NK-92 treated with Interleukin-12 subunit alpha and Interleukin-12 subunit beta, amount 100 ng/mL, for 24 hours (cell line): ENCODE data around the gene DBNDD2.

Experiments used
- DNase-seq: peaks from one replicate; lab custom pipeline; 2025; lab: John Stamatoyannopoulos, UW

Gene DBNDD2

DNA sequence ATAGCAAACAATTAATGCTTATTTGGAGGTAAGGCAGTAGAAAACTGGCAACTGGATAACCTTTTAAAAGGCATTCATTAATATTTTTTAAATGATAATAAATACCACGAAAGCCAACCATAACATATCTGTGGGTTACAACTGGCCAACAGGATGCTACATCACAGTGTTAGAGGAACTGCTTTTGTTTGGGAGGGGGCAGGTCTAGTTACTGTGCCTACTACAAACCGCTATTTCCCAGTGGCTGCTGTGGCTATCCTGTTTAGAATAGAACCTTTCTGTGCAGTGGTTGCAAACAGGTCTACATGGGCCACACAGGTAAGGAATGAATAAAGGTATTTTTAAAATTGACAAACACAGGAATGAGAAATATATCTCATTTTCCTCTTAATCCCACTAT is 8.8 kb downstream of the DBNDD2 start:
- DNase-seq, result no peak

DNA sequence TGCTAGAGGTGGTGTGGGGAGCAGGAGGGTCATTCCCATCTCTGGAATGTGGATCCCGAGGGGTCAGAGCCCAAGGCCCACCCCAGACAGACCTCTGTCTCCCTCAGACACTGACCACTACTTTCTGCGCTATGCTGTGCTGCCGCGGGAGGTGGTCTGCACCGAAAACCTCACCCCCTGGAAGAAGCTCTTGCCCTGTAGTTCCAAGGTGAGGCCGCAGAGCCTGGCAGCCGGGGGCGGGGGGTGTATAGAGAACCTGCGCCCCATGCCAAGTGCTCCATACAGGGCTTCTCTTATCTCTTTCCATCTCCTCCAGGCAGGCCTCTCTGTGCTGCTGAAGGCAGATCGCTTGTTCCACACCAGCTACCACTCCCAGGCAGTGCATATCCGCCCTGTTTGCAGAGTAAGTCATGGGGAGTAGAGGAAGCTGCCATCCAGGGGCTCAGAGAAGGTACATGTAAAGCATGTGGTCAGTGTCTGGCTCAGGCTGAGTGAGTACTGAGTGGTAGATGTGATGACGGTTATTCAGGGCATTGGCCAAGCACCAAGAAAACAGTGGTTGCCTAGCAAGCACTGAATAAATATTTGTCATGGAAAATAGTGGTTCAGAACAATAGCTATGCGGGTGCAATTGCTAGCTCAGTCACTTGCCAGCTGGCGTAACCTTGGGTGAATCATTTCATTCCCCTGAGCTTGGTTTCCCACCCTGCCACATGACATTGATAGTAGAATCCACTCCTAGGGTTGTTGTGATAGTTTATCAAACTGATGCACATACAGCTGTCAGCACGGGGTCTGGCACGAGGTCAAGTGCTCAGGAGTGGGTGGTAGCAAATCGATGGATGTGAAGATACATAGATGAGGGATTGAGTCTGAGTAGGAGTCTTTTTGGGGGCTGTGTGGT is 11.4 kb downstream of the DBNDD2 start:
- DNase-seq, result no peak

DNA sequence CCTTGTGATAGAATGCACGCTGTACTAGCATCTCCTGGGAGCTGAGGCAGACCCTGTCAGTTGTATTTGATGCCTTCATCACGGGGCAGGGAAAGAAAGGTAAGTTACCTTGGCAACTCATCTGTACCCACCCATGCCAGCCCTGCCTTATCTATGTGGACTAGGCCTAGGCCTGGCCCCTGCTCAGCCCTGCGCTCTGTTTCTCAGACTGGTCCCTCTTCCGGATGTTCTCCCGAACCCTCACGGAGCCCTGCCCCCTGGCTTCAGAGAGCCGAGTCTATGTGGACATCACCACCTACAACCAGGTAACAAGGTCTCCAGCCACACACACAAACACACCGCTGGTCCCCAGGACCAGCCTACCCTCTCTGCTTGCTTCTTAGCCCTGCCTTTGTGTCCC is 12.0 kb downstream of the DBNDD2 start:
- no peak for DNase-seq

DNA sequence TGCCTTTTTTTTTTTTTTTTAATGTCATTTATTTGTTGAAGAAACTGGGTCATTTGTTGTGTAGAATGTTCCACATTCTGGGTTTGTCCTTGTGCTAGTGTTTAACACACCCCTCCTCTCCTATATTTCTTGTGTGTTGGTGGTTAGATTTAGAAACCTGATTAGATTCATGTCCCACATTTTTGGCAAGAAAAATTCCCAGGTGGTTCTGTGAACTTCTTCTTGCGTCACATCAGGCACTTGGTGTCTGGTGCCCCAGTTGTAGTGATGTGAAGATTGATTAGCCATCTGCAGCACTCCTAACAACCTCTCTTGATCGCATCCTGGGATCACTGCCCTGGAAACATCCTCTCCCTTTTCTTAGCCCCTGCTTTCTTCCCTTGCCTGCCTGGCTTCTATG is 15.6 kb downstream of the DBNDD2 start:
- DNase-seq, result no peak

DNA sequence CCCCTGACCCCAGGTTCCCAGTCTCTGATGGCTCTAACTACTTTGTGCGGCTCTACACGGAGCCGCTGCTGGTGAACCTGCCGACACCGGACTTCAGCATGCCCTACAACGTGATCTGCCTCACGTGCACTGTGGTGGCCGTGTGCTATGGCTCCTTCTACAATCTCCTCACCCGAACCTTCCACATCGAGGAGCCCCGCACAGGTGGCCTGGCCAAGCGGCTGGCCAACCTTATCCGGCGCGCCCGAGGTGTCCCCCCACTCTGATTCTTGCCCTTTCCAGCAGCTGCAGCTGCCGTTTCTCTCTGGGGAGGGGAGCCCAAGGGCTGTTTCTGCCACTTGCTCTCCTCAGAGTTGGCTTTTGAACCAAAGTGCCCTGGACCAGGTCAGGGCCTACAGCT is 17.5 kb downstream of the DBNDD2 start:
- no peak for DNase-seq

DNA sequence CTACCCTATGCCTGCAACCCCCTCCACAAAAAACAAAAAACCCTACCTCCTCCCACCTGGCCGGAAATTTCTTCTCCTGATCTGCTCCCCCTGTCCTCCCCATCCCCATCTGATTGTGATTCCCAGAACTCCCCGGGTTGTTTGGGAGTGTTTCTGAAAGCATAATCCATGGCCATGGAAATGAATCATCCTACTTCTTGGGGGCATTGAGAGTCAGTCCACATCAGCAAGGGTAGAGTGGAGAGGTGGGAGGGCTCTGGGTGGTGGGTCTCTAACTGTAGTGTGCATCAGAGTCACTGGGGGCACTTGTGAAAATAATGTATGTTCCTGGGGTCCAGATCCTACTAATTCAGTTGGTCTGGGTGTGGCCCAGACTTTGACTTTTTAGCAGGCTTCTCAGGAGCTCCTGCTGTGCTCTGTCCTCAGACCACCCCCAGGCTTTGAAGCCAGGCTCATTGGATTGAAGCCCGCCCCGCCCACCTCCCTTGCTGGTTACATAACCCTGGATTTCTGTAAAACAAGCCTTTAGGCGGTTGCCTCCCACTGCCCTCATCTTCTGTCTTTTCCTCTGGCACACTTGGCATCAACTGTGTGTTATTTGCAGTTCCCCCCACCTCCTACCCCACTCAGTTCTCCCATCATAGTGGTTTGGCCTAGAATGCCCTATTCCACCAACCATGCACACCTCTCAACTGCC is 18.4 kb downstream of the DBNDD2 start:
- no peak for DNase-seq

DNA sequence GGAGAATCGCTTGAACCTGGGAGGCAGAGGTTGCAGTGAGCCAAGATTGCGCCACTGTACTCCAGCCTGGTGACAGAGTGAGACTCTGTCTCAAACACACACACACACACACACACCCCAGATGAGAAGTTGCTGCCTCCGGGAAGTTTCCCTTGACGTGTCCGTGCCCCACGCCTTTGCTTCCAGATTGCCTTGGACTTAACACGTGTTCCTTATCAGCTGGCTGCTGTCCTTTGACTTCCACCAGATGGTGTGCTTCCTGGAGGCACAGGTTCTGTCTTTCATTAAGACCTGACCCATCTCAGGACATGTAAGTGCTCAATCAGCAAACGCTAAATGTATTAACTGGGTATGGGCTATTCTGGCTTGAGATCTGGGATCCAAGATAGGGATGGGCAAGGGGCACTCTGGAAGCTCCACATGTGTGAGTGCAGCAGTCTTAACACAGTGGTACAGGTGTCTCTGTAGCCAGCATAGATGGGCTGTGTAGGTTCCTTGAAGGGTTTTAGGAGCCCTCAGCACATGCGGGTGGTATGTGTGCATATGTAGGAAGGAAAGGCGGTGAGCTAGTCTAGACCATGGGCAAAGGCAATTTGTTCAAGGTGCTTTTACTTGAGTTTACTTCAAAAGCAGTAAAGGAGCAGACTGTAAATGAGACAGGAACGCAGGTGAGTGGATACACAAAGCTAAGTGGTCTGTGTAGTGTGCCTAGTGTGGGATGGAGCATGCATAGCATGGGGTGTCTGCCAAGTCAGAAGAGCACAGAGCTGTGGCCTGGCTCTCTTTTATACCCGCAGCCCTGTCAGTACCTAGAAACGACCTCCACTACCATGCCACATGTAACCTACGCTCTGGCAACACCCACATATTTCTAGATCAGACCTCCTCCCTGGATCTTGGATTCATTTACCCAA is 19.4 kb downstream of the DBNDD2 start:
- DNase-seq, result no peak

DNA sequence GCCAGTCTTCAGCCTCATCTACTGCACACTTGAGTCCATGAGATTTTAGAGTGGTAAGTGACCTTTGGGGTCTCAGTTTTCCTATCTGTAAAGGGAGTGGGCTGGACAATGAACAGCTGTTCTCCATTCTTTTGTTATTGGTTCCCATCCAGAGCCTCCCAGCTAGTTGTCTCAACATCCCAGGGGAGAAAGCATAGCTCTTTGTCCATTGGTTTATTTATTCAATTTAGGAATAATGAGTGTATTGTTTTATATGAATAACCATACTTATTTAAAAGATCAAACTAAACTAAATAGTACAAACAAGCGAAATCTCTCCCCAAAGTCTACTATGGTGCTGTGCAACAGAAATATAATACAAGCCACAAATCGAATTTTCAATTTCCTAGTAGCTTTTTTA is 21.5 kb downstream of the DBNDD2 start:
- DNase-seq, result no peak

DNA sequence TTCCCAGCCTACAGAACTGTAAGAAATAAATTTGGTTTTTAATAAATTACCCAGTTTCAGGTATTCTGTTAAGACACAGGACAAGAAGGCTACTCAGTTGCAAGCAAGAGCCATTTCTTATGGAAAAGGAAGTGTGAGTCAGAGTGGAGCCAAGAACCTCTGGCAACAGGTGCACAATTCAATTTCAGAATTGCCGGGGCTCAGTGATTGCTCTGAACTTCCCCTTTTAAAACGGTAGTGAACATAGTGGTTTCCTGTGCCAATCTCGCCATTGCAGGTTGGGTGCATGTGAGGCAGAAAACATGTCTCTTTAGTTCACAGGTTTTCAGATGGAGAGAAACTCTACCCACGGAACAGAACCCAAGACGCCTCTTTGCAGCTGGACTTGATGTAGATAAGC is 24.2 kb downstream of the DBNDD2 start:
- DNase-seq, result no peak

DNA sequence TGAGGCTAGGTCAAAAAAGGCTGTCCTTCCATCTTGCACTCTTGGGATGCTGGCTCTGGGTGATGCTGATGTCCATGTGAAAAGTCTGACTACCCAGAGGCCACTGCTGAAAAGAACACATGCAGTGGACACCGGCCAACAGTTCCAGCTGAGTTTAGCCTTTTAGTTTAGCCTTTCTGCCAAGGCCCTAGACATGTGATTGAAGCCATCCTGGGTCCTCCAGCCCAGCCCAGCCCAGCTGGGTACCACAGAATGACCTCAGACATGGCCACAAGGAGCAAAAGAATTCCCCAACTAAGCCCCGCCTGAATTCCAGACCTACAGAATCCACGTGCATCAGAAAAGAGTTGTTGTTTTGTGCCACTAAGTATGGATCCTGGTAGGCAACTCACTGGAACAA is 25.2 kb downstream of the DBNDD2 start:
- no peak for DNase-seq

DNA sequence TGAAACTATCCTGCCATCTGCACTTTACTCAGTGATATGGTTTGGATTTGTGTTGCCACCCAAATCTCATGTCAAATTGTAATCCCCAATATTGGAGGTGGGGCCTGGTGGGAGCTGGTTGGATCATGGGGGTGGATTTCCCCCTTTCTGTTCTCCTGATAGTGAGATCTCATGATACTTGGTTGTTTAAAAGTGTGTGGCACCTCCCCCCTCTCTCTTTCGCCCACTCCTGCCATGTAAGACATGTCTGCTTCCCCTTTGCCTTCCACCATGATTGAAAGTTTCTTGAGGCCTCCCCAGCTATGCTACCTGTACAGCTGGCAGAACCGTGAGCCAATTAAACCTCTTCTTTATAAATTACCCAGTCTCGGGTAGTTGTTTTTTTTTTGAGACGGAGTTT is 25.9 kb downstream of the DBNDD2 start:
- DNase-seq, result no peak

DNA sequence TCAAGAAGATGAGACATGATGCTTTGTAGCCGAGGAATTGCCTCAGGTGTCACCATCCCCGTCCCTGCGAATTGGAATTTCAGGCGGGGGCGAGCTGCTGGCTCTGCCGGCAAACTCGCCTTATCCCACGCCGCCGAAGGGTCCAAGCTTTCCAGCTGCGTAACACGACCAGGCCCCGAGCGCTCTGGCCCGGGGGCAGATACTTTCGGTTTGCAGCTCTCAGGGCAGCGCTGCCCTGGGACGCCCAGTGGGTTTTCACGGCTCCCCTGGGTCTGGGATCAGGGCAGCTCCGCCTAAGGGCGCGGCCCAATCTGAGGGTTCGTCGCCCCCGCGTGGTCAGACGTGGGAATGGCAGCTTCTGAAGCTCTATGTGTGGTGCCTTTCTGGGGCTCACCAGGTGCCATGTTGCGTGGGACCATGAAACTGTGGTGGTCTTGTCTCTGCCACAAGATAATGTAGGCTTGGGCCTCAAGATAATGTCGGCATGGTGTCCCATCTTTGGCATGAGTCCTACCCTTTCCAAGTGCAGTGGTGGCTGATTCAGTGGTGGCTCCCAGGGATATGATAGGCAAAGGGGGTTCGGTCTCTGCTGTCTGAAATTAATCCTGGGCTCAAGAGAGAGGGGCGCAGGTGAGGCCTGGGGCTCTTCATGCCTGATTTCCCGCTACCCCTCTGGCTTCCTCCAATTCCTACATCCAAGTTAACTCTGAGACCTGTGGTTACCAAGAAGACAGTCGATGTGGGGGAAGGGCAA is 28.8 kb downstream of the DBNDD2 start:
- DNase-seq, result peak; percentile 76

DNA sequence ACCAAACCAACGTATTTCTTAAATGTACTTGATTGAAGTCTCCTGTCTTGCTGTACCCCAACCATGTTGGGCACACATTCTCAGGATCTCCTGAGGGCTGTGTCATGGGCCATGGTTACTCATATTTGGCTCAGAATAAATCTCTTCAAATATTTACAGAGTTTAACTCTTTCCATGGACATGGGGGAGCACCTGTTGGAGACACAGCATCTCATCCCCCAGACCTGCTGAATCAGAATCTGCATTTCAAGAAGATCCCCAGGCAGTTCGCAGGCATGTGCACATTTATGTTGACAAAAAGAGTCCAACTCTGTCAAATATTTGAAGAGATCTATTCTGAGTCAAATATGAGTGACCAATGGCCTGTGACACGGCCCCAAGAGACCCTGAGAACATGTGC is 32.3 kb downstream of the DBNDD2 start:
- DNase-seq, result no peak

DNA sequence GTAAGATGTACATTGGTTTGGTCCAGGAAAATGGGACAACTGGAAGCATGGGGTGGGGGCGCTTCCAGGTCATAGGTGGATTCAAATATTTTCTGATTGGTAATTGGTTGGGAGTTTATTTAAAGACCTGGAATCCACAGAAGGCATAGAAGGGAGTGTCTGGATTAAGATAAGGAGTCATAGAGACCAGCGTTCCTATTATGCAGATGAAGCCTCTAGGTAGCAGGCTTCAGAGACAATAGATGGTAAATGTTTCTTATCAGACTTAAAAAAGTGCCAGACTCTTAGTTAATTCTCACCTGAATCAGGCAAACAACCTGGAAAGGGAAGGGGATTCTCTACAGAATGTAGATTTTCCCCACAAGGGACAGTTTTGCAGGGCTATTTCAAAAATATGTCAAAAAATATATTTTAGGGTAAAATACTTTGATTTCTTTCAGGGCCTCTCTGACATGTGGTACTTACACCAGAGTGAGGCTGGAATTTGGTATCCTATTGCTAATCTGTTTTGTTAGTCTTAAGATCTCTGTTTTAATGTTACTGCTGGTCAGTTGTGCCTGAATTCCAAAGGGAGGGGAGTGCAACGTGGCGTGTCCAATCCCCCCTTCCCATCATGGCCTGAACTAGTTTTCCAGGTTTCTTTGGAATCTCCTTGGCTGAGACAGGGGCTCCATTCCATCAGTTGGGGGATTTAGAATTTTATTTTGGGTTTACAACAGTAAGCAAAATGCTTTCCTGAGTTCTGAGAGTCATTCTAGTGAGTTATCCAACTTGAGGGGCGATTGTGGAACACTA is 33.0 kb downstream of the DBNDD2 start:
- DNase-seq, result no peak

DNA sequence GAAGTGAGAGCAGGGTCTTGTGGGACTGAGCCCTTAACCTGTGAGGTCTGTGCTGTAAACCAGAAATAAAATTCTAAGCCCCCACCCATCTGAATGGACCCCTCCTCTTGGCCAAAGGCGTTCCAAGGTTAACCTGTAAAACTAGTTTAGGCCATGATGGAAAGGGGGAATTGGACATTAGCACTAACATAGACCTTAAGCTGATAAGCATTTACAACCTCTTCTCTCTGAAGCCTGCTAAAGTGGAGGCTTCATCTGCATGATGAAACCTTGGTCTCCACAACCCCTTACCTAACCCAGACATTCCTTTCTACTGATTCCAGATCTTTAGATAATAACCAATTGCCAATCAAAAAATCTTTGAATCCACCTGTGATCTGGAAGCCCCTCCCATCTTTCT is 33.7 kb downstream of the DBNDD2 start:
- no peak for DNase-seq

DNA sequence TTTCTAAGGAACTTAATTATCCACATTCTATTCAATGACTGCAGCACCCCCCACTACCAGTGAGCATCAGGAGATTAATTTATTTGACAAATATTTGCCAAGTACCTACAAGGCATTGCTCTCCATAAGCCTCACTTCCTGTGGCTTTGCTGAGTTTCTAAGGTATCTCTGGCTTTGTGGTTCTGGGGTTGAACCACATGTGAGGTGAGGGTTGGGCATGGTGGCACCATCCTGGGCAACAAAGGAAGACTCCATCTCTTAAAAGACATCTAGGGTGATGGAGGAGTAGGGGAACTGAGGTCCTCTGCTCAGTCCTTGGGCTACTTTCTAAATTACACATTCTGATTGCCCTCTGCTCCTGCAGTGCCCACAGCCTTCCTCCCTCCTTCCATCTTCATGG is 36.0 kb downstream of the DBNDD2 start:
- no peak for DNase-seq

DNA sequence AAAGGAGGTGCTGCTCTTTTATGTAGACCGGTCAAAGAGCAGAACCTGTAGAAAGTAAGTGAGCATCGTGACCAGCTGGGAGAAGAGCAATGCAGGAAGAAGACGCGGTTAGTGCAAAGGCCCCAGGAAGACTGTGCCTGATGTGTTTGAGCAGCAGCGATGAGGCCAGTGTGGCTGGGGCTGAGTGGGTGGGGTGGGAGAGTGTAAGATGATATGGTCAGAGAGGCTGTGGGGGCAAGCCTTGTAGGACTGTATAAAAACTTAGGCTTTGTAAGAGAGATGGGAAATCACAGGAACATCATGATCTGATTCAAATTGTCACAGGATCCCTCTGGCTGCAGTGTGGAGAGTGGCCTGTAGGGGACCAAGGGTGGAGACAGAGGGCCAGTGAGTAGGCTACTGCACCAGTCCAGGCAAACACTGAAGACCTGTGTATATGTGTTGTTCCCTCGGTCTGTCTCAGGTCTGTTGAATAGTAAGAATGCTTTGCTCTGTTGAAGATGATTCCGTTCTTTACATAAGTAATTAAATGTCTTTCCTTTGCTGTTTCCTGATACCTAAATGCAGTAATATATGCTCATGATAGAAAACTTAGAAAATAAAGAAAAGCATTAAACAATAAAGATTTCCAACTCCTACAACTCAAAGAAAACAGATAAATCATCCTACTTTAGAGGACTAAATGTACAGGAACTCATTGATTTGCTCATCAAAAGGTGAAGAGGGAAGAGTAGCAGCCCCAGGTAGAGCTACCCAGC is 37.9 kb downstream of the DBNDD2 start:
- DNase-seq, result no peak

DNA sequence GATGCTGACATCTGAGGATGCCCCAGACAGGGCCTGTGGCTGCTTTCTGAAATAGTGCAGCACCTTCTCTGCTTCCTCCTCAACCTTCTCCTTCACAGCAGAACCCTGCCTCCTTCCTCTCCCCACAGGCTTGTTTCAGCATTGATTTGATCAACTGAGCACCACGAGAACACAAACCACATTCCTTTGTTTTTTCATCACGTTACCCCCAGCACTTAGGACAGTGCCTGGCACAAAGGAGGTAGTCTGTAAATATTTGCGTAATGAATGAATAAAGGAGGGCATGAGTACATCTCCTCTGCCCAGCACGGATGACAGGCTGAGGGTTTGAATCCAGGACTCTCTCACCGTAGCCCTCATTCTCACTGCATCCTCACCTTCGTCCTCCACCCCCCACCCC is 40.2 kb downstream of the DBNDD2 start:
- no peak for DNase-seq

DNA sequence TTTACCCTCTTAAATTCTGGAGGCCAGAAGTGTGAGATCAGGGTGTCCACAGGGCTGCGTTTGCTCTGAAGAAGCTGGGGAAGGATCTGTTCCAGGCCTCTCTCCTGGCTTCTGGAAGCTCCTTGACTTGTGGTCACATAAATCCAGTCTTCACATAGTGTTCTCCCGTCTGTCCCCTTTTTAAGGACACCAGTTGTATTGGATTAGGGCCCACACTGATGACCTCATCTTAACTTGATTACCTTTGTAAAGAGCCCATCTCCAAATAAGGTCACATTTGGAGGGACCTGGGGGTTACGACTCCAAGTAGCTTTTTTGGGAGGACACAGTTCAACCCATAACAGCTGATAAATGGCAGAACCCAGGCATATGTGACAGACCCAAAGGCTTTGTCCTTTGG is 41.4 kb downstream of the DBNDD2 start:
- no peak for DNase-seq
